Measurements from ENCODE around the gene ASIC3.

- TF ChIP-seq ATF3 (IDR thresholded peaks at IDR 0.05; ENCODE audit: insufficient read depth, low read depth, low read length) (no peak), POLR2AphosphoS5 (IDR thresholded peaks at IDR 0.05; ENCODE audit: low read depth, low read length) (peak; percentile 57; the same call in 1 of the 2 replicates), CTCF (IDR thresholded peaks at IDR 0.05; ENCODE audit: control extremely low read depth in 1 of 3, insufficient read depth in 1 of 3, low read depth in 1 of 3, low read length in 3 of 3) (no peak), SUZ12 (IDR thresholded peaks at IDR 0.05; ENCODE audit: low read length) (no peak), CEBPB (IDR thresholded peaks at IDR 0.05; ENCODE audit: low read depth, low read length) (no peak), POLR2A (IDR thresholded peaks at IDR 0.05; ENCODE audit: control extremely low read depth in 1 of 2, low read depth in 2 of 2, low read length in 2 of 2) (peak in 1 of 2 experiments; percentile 48; a peak in 1 of 3 replicates), RFX5 (IDR thresholded peaks at IDR 0.05; ENCODE audit: borderline replicate concordance, low read depth, low read length) (no peak), SIX5 (IDR thresholded peaks at IDR 0.05; ENCODE audit: low read depth, low read length) (no peak)
These were observed 37.6 kb downstream of the ASIC3 start, which contains the start of gene AGAP3 for GRCh38 chr7:151085691-151086620.
